Hepatocyte (in vitro differentiated cells): ENCODE data around the gene NXPH1. TPM values are rescaled to one million over a fixed set of nuclear protein-coding genes. Genes with fewer than 3 reads are reported as not detected.
A peak's percentile ranks its signal among the peaks of the same experiment; 100 is the strongest.

Source experiments
- DNase-seq: peaks from one replicate; pipeline ENCODE4 v3.0.0-alpha.2; 2016; ENCODE audit warnings: low spot score
- H2AFZ ChIP-seq: fragments of 200-600 bp; sonication (generic); 2 replicates; pipeline ENCODE4 v1.6.0; 2016; ENCODE audit warnings: antibody characterized with exemption, mild to moderate bottlenecking
- H3K27ac ChIP-seq: fragments of 200-600 bp; sonication (generic); 2 replicates; pipeline ENCODE4 v1.5.1; 2016; ENCODE audit warnings: mild to moderate bottlenecking
- H3K27me3 ChIP-seq: fragments of 200-600 bp; sonication (generic); 2 replicates; pipeline ENCODE4 v1.6.1; 2016
- H3K36me3 ChIP-seq: fragments of 200-600 bp; sonication (generic); replicated peaks from 2 replicates; pipeline ENCODE4 v1.5.1; 2016; ENCODE audit warnings: low read depth; ENCODE audit not compliant: insufficient read depth
- H3K4me1 ChIP-seq: fragments of 200-600 bp; sonication (generic); 2 replicates; pipeline ENCODE4 v1.5.1; 2016; ENCODE audit warnings: mild to moderate bottlenecking, moderate library complexity; ENCODE audit not compliant: insufficient read depth
- H3K4me2 ChIP-seq: fragments of 200-600 bp; sonication (generic); 2 replicates; pipeline ENCODE4 v1.6.0; 2016
- H3K4me3 ChIP-seq: fragments of 200-600 bp; sonication (generic); 2 replicates; pipeline ENCODE4 v1.5.1; 2016; ENCODE audit warnings: mild to moderate bottlenecking
- H3K79me2 ChIP-seq: fragments of 200-600 bp; sonication (generic); 2 replicates; pipeline ENCODE4 v1.6.0; 2017; ENCODE audit warnings: mild to moderate bottlenecking
- H3K9me2 ChIP-seq: fragments of 200-600 bp; sonication (generic); replicated peaks from 2 replicates; pipeline ENCODE4 v1.6.0; 2017; ENCODE audit warnings: mild to moderate bottlenecking; ENCODE audit not compliant: insufficient read depth
- H3K9me3 ChIP-seq: fragments of 200-600 bp; sonication (generic); 2 replicates; pipeline ENCODE4 v1.5.1; 2016; ENCODE audit warnings: low read depth, mild to moderate bottlenecking
- H4K20me1 ChIP-seq: fragments of 200-600 bp; sonication (generic); 2 replicates; pipeline ENCODE4 v1.6.0; 2016; ENCODE audit warnings: mild to moderate bottlenecking; ENCODE audit not compliant: insufficient read depth, poor library complexity, severe bottlenecking
- EZH2 ChIP-seq: fragments of 200-600 bp; sonication (generic); IDR thresholded peaks from 2 replicates; pipeline ENCODE4 v1.6.1; 2016; ENCODE audit warnings: antibody characterized with exemption, mild to moderate bottlenecking, borderline replicate concordance
- EZH2phosphoT487 ChIP-seq: fragments of 200-600 bp; sonication (generic); IDR thresholded peaks from one replicate; pipeline ENCODE4 v1.6.1; 2018; ENCODE audit warnings: antibody characterized with exemption, mild to moderate bottlenecking, low read depth, moderate library complexity; ENCODE audit not compliant: unreplicated experiment, severe bottlenecking
- WGBS: methylation state at CpG from one replicate; pipeline ENCODE4 v1.1.6; 2016; ENCODE audit warnings: low lambda C conversion rate; ENCODE audit errors: missing lambda C conversion rate; 5-methylcytosine and 5-hydroxymethylcytosine counted together
- polyA plus RNA-seq: library from polyadenylated mRNA; unstranded; fragments of >200 nt; fragmentation: Nextera tagmentation; extraction: Ambion mirVana; gene quantifications from 2 replicates; pipeline ENCODE4 v1.2.1, GENCODE V29; 2016
- total RNA-seq: library from RNA; depleted of rRNA; stranded (reverse); fragments of >200 nt; gene quantifications from 2 replicates; pipeline ENCODE4 v1.2.3, GENCODE V29; 2014
- TF ChIP-seq, protein P1 (sequence below): fragments of 200-600 bp; sonication (generic); IDR thresholded peaks from 2 replicates; pipeline ENCODE4 v1.5.1; 2016; ENCODE audit warnings: antibody characterized with exemption, mild to moderate bottlenecking; ENCODE audit not compliant: poor library complexity

Gene NXPH1
- total and polyA plus RNA-seq, 2 experiments from 2014 or later = not detected

DNA sequence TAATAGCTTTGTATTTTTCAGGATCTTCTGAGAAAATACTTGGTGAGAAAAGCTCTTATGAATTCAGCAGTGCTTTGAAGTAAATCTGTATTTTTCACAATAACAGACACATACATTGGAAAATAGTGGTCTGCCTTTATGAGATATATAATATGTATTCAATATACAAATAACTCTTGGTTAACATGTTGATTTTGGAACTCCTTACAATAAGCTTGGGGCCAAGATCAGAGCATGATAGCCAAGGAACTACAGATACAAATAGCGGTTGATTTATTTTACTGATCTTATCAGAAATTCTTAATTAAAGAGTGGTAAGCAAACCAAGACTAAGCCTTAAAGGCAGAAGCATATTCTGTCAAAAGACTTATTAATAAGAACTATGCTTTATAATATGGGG is 24.5 kb upstream of the NXPH1 start:
- H3K79me2 ChIP-seq = no peaks in the 10 kb centered on the region
- no peak overlapping the region for H3K4me2 ChIP-seq
- TF ChIP-seq, protein P1, sequence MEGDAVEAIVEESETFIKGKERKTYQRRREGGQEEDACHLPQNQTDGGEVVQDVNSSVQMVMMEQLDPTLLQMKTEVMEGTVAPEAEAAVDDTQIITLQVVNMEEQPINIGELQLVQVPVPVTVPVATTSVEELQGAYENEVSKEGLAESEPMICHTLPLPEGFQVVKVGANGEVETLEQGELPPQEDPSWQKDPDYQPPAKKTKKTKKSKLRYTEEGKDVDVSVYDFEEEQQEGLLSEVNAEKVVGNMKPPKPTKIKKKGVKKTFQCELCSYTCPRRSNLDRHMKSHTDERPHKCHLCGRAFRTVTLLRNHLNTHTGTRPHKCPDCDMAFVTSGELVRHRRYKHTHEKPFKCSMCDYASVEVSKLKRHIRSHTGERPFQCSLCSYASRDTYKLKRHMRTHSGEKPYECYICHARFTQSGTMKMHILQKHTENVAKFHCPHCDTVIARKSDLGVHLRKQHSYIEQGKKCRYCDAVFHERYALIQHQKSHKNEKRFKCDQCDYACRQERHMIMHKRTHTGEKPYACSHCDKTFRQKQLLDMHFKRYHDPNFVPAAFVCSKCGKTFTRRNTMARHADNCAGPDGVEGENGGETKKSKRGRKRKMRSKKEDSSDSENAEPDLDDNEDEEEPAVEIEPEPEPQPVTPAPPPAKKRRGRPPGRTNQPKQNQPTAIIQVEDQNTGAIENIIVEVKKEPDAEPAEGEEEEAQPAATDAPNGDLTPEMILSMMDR = no peak
- TF ChIP-seq EZH2phosphoT487 (no peak), EZH2 (no peak)
- no peak overlapping the region for H3K27ac ChIP-seq
- H3K4me1 ChIP-seq = no peaks in the 10 kb centered on the region
- no peaks in the 10 kb centered on the region for H4K20me1 ChIP-seq
- no peaks in the 10 kb centered on the region for H3K9me3 ChIP-seq
- H3K4me3 ChIP-seq = no peak overlapping the region
- H3K9me2 ChIP-seq = no peaks in the 10 kb centered on the region
- 96% methylated on average over 1 of the region's 1 CpG for WGBS
- no peak overlapping the region for H2AFZ ChIP-seq
- H3K27me3 ChIP-seq = no peaks in the 10 kb centered on the region
- DNase-seq = no peak
- H3K36me3 ChIP-seq = no peaks in the 10 kb centered on the region

- TF ChIP-seq, protein P1 = no peak
- TF ChIP-seq EZH2 = no peak
- no peak for TF ChIP-seq EZH2phosphoT487
- WGBS = 86% methylated on average over 1 of the region's 1 CpG
- no peaks in the 10 kb centered on the region for H3K79me2 ChIP-seq
- H4K20me1 ChIP-seq = no peaks in the 10 kb centered on the region
- no peak overlapping the region for H2AFZ ChIP-seq
- no peaks in the 10 kb centered on the region for H3K4me1 ChIP-seq
- no peak overlapping the region for H3K4me3 ChIP-seq
- no peaks in the 10 kb centered on the region for H3K9me3 ChIP-seq
- DNase-seq = no peak
- H3K27me3 ChIP-seq = no peaks in the 10 kb centered on the region
- H3K9me2 ChIP-seq = no peaks in the 10 kb centered on the region
- H3K36me3 ChIP-seq = no peaks in the 10 kb centered on the region
- no peak overlapping the region for H3K4me2 ChIP-seq
- no peak overlapping the region for H3K27ac ChIP-seq
These were observed 22.3 kb upstream of the NXPH1 start for GRCh38 chr7:8411103-8411502.

DNA sequence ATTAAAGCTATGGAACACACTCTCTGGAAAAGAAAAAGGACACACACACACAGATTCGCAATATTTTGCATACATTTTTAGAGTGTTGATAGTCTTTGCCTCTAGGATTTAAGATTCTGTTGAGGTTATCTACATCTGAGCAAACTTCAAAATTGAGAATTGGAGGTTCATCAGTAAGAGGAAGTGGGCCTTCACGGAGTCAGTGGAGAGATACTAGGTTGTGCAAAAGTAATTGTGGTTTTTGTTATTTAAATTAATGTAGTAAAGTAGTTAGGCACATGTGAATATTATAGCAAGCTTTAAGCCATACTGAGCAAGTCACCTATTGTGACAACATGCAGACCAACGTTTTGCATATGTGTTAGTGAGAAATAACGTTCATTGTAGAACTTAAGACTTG is 19.8 kb upstream of the NXPH1 start:
- Histone ChIP-seq H3K36me3 (no peaks in the 10 kb centered on the region), H3K4me3 (no peak overlapping the region), H3K4me2 (no peak overlapping the region), H4K20me1 (no peaks in the 10 kb centered on the region), H3K9me2 (no peaks in the 10 kb centered on the region), H3K79me2 (no peaks in the 10 kb centered on the region), H2AFZ (no peak overlapping the region), H3K4me1 (no peaks in the 10 kb centered on the region), H3K9me3 (no peaks in the 10 kb centered on the region), H3K27me3 (no peaks in the 10 kb centered on the region), H3K27ac (no peak overlapping the region)
- DNase-seq = no peak
- TF ChIP-seq, protein P1 = no peak
- TF ChIP-seq EZH2 = no peak
- TF ChIP-seq EZH2phosphoT487 = no peak
- 88% methylated on average over 4 of the region's 4 CpGs for WGBS

- H3K4me2 ChIP-seq = no peak overlapping the region
- H3K9me3 ChIP-seq = no peaks in the 10 kb centered on the region
- H2AFZ ChIP-seq = no peak overlapping the region
- no peak overlapping the region for H3K4me3 ChIP-seq
- H3K9me2 ChIP-seq = no peaks in the 10 kb centered on the region
- H3K79me2 ChIP-seq = no peaks in the 10 kb centered on the region
- no peaks in the 10 kb centered on the region for H3K36me3 ChIP-seq
- no peaks in the 10 kb centered on the region for H4K20me1 ChIP-seq
- no peaks in the 10 kb centered on the region for H3K4me1 ChIP-seq
- H3K27me3 ChIP-seq = no peaks in the 10 kb centered on the region
- DNase-seq = peak; percentile 87
- no peak for TF ChIP-seq EZH2phosphoT487
- TF ChIP-seq, protein P1 = peak; percentile 80
- 0% methylated on average over 1 of the region's 1 CpG for WGBS
- H3K27ac ChIP-seq = no peak overlapping the region
These were observed 14.7 kb upstream of the NXPH1 start for GRCh38 chr7:8418629-8419245.
